ENCODE results near the gene CTSL.
"Not testable (repeated sequence)": the region's sequence is repeated elsewhere in the genome, so short reads cannot be mapped to it uniquely, and the experiment has no call there.

The CTSL gene

DNA sequence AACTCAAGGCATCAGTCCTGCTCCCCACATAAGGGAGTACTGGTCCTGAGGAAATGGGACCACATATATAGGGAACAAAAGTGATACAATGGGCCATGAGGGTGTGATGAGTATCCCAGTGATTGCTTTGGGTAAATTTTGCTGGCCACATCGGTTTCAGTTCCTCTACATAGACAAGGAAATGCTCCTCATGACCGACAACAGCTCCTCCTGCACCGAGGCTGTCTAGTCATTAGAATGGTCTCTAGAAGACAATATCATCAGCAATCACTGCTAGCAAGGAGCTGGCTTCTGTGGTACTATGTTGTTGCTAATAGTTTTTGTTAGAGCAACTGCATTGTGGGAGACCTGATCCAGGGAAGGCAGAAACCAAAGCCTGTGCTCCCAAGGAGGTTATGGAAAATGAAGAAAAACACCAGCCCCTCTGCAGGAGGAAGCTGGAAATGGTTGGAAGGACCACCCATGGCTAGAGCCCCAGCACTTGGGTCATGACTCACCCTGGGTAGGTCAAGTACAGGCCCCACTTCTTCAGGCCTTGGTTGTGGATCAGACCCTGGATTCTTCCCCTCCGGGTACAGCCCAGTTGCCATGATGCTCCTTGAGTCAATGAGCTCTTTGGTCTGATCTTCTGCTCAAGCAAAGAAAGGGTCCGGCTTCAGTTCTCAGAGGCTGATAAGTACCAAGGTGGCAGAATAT lies 3.4 kb upstream of the CTSL start:
- peak; percentile 7 for DNase-seq

- no peak for DNase-seq
Observed at GRCh38 chr9:87725356-87725899, 491 bp upstream of the CTSL start.

DNA sequence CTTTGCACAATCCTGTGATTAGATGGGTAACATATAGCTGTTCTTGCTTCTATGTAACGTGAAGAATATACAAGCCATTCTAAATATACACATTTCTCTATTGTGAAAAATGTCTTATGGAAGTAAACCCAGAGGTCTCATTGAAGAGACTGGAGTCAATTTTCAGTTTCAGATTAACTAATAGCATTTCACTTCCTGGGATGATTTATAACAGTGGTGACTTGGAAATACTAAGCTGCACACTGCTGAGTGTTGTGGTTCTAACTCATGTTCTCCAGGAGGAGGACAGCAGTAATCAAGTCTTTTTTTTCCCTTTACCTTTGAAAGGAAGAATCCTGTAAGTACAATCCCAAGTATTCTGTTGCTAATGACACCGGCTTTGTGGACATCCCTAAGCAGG lies 3.3 kb downstream of the CTSL start:
- no peak for DNase-seq

DNA sequence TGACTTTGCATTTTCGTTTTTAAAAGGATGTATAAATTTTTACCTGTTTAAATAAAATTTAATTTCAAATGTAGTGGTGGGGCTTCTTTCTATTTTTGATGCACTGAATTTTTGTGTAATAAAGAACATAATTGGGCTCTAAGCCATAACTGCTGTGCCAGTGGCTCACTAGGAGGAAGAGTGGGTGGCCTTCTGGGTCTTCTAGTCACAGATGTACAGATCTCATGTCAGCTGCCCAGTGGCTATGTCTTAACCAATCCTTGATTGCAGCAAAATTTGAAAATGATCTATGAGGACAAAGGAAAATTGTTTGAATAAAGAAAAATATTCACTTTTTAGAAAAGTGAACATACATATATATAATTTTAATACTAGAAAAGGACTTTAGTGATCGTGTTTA lies 5.4 kb downstream of the CTSL start:
- no peak for DNase-seq

DNA sequence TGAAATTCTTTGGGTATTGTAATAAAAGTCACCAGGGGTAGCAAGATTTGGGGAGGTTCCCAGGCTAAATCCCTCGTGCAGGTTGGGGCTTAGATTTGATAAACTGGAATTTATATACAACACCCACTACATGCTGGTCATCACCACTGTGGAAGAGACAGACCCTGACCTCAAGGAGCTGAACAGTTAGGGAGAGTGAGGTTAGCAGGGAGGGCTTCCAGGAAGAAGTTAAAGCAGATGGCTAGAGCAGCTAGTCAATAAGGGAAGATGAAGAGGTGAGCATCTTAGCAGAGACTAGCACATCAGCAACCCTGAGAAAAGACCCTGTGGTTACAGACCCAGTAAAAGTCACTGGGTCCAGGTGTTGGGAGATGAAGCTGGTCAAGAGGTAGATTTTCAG lies 6.4 kb downstream of the CTSL start:
- DNase-seq, result no peak

- no peak for DNase-seq
Observed at GRCh38 chr9:87732756-87733155, 6.8 kb downstream of the CTSL start.

DNA sequence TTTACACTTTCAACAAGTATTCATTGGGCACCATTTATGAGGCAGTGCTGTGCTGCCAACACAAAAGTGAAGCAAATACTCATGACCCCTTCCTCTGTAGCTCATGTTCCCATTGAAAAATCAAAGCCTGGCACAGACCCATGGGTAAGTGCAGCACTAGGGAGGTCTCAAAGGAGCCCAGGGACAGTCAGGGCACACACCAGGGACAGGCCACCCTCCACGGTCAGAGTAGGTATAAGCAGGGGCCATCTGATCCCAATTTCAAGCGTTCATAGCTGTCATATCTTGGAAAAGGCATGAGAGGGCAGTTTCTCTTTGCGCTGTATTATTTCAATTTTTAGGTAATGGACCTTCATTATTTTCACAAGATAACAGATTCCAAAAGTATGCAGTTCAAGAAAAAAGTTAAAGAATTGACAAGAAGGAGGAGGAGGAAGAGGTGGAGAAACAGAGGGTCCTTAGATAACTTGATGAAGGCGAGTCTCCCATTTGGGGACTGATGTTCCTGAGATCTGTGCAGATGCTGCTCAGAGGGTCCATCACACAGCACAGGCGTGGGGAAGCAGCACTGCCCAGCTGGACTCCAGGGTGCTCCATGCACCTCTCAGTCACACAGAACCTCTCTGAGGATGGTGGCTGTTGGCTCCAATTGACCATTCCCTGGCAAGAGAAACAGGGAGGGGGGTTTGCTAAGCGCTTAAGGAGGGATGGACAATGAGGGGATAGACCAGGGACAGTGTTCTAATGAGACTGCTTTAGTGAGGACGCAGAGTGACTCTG lies 7.5 kb downstream of the CTSL start:
- DNase-seq, result no peak

DNA sequence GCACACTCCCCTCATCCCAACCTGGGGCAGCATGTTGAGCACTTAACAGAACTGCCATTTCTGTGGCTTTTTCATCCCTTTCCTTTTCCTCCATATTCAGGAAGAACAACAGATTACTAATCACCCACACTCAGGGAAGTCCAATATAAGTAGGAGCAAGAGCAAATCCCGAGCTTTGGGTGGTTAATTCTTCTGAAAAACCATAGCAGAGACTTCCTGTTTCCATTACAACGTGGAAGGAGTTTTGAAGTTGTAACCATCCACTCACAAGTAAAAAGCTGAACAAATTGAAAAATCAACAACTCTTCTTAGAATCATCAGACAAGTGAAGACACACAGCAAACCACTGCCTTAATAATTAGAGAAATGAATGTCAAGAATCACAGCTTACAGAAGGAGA lies 8.2 kb downstream of the CTSL start:
- DNase-seq, result no peak

- DNase-seq, result no peak
Observed at GRCh38 chr9:87739546-87739945, 13.6 kb downstream of the CTSL start.

- no peak for DNase-seq
Observed at GRCh38 chr9:87740209-87740608, 14.3 kb downstream of the CTSL start.

DNA sequence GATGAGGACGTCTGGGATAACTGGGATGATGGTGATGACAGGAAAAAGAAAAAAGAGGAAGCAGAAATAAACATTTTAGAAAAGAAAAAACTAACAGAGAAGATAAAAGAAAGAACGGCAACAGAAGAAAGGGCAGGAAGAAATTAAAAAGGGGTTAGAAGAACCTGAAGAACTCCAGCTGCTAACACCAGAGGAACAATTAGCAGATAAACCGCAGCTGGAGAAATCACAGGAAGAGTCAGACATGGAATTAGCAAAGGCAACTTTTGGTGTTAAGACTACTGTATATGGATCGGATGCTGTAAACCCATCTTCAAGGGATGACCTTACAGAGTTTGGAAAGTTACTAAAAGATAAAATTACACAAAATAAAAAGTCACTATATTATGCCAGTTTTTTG lies 15.4 kb downstream of the CTSL start:
- no peak for DNase-seq

DNA sequence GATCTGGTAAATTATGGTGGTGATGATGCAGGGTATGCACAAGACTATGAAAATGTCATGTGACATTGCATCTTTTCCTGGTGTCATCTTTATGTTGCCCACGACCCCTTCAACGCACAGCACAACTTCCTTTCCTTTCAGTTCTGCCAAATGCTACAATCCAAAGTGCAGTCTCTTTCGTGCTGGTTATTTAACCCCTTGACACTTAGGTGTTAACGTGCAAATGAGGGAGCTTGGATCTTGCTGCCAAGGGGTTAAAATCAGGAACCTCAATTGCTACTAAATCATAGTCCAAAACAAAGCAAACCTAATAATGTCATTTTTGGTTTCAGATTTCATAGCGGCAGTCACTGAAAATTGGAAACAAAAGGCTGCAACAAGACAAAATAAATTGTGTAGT lies 16.0 kb downstream of the CTSL start:
- no peak for DNase-seq

DNA sequence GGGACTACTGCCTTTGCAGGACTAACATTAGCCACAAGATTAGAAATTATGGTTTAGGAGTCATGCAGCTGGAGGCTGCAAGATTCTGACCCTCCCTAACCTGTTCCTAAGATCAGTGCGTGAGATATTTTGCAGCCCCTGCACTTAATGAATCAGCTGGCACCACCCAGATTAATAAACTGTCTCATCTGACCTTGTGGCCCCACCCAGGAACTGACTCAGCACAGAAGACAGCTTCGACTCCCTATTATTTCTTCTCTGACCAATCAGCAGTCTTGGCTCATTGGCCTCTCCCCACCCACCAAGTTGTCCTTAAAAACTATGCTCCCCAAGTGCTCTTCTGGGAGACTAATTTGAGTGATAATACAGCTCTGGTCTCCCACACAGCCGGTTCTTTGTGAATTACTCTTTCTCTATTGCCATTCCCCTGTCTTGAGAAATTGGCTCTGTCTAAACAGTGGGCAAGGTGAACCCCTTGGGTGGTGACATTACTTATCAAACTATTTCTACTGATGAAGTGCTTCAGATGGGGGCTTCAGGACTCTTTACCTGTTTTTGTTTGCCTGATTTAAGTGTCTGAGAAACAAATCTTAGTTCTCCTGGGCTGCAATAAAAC lies 17.0 kb downstream of the CTSL start:
- no peak for DNase-seq

GRCh38 chr9:87744247-87744646 lies 18.3 kb downstream of the CTSL start:
- not testable (repeated sequence) for DNase-seq

DNA sequence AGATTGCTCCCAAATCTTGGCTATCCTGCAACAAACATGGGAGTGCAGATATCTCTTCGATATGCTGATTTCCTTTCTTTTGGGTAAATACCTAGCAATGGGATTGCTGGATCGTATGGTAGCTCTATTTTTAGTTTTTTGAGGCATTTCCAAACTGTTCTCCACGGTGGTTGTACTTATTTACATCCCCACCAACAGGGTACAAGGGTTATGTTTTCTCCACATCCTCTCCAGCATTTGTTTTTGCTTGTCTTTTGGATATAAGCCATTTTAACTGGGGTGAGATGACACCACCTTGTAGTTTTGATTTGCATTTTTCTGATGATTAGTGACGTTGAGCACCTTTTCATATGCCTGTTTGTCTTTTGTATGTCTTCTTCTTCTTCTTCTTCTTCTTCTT lies 20.3 kb downstream of the CTSL start:
- DNase-seq, result no peak

DNA sequence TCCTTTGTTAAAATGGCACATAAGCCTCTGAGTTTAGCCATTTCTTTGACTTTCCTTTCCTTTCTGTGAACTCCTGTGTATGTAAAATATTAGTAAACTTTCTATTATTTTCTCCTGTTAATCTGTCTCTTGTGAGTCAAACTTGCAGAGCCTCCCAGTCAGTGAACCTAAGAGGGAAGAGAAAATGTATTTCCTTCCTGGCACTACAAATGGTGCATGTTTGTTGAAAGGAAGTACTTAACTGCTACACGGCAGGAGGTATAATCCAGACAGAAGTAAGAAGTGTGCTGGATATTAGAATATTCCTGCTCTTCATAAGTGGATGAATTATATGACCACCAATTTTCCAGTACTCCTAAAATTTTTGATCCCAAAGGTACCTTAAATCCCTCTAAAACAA lies 23.0 kb downstream of the CTSL start:
- DNase-seq, result no peak

DNA sequence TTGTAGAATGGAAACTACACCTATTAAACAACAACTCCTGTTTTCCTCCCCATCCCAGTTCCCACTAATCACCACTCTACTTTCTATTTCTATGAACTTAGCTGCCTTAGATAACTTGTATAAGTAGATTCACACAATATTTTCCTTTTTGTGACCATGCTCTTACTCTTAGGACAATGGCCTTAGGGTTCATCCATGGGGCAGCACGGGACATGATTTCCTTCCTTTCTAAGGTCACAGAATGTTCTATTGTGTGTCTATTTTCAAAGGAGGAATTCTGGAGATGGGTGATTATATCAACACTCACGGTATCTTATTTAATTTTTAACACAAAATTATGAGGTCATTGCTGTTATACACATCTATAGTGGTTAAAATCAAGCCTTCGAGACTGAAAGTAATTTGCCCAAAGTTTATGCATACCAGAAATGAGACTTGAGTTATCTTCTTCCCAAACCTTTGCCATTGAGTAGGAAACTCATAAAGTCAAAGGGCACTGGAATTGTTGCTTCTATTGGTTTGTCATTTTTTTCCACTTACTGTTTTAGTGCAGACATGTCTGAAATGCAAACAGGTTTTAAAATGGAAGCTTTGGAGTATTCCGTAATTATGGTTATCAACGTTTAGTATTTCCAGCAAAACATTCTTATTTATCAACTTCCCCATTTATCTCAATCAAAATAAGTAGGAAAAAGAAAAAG lies 23.6 kb downstream of the CTSL start:
- DNase-seq, result no peak

DNA sequence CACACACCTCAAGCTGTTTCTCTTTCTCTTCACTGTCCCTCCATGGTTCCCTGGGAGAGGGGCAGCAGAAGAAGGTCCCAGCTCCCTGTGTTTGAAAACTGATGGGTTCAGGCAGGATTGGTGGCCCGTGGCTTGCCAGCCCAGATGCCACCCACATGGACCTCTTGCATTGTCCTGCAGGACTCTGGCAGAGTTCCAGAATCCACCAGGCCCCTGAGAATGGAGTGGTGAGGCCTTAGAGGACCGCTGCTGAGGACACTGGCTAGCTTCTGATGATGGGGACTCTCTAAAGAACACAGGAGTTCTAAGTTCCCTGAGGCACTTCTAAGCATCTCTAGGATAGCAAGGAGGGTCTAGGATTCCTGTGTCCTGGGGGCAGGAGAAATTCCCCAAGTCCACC lies 24.8 kb downstream of the CTSL start:
- DNase-seq, result no peak

DNA sequence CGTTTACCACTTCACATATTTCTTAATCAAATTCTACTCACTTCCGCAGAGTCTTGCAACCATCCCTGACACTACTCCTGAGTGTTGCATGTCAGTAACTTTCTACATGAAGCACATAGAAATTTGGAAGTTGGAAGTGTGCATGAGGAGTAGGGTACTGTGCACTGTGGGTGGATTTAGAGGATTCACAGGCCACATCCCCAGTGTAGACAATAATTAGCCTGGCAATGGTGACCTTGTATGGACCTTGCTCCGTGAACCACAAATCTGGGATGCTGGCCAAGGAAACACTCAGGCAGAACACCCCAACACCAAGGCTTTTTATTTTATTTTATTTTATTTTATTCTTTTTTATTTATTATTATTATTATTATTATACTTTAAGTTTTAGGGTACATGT lies 25.5 kb downstream of the CTSL start:
- no peak for DNase-seq

- no peak for DNase-seq
Observed at GRCh38 chr9:87751868-87752267, 25.9 kb downstream of the CTSL start.

- no peak for DNase-seq
Observed at GRCh38 chr9:87753313-87753712, 27.4 kb downstream of the CTSL start.

DNA sequence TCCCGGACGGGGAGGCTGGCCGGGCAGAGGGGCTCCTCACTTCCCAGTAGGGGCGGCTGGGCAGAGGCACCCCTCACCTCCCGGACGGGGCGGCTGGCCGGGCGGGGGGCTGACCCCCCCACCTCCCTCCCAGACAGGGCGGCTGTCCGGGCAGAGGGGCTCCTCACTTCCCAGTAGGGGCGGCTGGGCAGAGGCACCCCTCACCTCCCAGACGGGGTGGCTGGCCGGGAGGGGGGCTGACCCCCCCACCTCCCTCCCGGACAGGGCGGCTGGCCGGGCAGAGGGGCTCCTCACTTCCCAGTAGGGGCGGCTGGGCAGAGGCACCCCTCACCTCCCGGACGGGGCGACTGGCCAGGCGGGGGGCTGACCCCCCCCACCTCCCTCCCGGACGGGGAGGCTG lies 32.4 kb downstream of the CTSL start:
- not testable (repeated sequence) for DNase-seq

DNA sequence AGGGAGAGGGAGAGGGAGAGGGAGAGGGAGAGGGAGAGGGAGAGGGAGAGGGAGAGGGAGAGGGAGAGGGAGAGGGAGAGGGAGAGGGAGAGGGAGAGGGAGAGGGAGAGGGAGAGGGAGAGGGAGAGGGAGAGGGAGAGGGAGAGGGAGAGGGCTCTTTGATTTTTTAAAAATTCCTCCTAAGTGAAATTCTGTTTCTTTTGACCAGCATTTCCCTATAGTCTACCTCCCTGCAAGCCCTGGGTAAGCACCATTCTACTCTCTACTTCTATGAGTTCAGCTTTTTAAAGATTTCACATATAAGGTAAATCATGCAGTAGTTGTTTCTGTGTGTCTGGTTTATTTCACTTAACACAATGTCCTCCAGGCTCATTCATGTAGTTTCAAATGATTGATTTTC lies 34.1 kb downstream of the CTSL start:
- DNase-seq, result not testable (repeated sequence)
